HT1080 (cell line): ENCODE results near the gene TMC1. TPM values are rescaled to one million over a fixed set of nuclear protein-coding genes. Genes with fewer than 3 reads are reported as not detected.
A peak's percentile ranks its signal among the peaks of the same experiment; 100 is the strongest.

Experiments used
- DNase-seq: peaks from one replicate; pipeline ENCODE4 v3.0.0-alpha.2; 2015; ENCODE audit warnings: low read depth
- total RNA-seq: library from RNA; depleted of rRNA; stranded (reverse); fragments of >200 nt; shearing (Covaris generic); gene quantifications from 2 replicates; pipeline ENCODE4 v1.2.3, GENCODE V29; 2014

TMC1 gene
- total RNA-seq, 1 experiment from 2014 or later = not detected

DNA sequence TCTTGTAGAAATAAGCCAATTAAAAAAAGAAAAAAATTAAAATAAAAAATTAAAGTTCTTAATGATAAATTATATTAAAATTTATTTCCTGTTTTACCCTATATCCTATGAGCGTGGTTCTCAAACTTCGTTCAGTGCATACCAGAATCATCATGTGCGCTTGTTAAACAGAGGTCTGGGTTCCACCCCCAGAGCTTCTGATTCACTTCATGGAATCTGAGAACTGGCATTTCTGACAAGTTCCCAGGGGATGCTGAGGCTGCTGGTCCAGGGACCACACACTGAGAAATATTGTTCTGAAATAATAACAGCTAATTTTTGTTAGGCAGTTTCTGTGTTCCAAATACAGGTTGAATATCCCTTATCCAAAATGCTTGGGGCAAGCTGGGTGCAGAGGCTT lies 79.3 kb downstream of the TMC1 start:
- no peak for DNase-seq

DNA sequence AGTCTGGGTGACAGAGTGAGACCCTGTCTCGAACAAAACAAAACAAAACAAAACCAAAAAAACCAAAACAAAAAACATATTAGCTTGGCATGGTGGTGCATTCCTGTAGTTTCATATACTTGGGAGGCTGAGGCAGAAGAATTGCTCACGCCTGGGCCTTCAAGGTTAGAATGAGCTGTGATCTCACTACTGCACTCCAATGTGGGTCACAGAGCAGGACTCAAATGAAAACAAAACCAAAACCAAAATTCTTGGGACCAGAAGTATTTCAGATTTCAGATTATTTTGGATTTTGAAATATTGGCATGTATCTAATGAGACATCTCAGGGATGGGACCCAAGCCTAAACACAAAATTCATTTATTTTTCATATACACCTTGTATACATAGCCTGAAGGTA lies 80.2 kb downstream of the TMC1 start:
- DNase-seq = no peak

DNA sequence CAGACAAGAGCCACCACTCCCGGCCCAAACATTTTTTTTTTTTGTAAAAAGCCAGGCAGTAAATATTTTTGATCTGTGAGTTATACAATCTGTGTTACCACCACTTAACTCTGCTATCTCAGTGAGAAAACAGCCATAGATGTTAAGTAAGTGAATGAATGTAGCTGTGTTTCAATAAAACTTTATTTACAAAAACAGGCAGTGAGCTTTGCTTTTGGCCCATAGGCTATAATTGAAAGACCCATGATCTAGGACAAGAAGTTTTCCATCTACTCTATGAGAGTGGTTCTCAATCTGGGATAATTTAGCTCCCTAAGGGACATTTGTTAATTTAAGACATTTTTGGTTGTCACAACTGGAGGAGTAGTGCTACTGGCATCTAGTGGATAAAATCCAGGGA lies 91.0 kb downstream of the TMC1 start:
- no peak for DNase-seq

DNA sequence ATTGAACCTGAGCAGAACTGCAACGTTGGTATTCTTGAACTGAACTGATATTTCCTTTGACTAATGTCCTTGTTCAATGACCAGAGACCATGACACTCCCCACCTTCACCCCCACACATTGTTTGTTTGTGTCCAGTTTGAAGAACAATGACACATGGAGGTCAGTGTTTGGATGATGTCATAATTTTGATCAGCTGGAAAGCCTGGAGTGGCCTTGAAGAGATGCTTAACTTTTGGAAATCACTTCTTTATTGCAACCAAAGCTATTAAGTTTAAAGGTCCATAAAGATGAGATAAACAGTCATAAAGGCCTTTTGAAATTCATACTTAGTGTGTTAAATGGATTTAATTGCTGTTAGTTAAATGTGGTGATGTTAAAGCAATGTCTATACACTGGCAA lies 92.7 kb downstream of the TMC1 start:
- DNase-seq = no peak

DNA sequence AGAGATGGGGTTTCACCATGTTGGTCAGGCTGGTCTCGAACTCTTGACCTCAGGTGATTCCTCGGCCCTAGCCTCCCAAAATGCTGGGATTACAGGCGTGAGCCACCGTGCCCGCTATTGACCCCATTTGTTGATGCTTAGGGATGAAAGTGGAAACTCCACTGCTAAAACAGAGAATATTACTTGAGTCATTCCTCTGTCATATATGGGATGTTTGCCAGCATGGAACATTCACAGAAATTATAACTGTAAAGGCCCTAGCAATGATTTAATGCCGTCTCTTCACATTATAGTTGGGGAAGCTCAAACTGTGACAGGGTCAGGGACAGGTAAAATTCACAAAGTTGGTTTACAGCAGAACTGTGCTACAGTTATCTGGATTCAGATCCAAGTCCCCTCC lies 94.5 kb downstream of the TMC1 start:
- peak; percentile 33 for DNase-seq

DNA sequence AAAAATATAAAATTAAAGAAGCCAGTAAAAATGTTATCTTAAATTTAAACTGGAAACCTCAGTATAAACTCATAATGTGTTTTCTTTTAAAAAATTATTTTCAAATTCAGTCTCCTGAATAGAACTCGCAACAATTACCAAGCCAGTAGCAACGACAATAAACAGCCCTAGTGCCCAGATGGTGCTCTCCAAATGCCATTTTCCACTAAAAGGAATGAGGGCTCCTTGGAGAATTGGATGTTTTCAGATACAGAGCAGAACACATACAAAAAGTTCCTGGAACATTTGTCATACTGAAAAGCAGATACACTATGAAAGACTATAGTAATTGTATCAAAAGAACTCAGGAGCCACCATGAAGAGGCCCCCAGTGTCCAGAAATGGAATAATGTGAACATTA lies 97.4 kb downstream of the TMC1 start:
- no peak for DNase-seq

DNA sequence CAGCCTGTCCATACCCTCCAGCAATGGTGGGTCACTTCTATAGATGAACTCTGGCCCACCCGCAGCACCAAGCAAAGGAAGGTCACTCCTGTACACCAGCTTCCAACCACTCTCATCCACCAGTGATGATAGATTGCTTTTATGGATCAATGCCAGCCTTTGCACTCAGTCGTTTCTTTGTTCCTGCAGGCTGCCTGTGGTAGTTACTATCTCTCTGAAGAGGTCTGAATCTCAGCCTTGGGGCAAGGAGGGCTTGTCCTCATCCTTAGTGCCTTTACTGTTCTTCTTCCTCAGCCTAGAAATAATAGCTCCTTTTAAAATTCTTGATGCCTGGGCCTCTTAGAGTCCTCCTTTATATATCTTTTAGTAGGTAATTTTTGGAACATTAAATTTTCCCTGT lies 100.8 kb downstream of the TMC1 start:
- no peak for DNase-seq

DNA sequence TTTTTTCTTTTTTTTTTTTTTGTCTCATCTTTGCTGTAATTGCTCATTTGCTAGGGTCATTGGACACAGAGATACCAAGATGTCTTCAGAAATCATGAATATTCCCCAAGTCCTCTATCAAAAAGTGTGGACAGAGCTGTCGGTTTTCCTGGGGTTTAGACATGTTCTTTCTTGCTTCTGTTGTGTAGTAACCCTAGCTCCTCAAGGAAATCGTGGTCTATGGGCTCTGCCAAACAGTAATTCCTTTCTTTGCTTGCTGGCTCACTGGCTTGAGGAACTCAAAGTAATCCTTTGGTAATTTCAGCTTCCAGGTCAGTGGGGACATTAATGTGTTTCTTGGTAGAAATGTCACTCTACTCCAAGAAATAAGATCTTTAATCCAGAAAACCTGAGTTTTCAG lies 101.7 kb downstream of the TMC1 start:
- DNase-seq = no peak

DNA sequence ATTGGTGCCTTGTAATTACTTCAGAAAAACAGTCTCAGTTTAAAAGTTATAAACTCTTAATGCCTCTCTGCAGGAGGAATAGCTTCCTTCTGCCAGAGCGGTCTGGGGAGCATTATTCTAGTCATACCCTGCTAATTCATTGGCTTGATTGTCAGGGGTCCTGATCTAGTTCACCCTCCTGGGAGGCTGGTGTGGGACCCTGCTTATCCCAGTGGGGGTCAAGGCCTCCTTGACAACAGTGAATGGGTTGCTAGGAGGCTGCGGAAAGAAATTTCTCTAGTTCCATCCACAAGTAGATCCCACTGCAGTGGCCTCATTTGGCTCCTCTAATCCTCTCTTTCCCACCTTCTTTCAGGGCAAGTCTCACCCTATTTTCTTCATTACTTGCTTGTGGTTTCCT lies 105.7 kb downstream of the TMC1 start:
- DNase-seq = no peak

DNA sequence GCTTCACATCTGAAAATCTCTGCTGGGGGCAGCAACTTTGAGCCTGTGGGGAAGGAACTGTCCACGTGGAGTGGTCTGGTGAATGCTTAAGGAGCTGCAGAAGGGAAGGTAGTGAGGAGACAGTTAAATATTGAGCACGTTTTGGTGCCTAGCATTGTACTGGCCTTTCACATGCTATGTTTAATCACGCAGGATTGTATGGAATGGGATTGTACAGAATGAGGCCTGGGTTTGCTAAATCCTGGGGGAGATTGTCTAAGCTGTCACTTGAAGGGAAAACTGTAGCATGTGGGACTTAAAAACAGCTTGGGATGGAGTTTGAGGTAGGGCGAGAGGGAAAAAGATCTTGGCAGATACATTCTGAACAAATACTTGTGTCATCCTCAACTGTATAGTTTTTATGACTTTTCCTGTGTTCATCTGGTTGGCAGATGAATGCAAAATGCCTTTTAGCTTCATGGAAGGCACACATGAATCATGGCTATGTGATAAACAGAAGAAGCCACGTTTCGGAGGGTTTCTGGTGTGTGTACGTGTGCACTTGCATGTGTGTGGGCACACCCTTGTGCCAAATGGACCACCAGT lies 106.6 kb downstream of the TMC1 start:
- DNase-seq = no peak

DNA sequence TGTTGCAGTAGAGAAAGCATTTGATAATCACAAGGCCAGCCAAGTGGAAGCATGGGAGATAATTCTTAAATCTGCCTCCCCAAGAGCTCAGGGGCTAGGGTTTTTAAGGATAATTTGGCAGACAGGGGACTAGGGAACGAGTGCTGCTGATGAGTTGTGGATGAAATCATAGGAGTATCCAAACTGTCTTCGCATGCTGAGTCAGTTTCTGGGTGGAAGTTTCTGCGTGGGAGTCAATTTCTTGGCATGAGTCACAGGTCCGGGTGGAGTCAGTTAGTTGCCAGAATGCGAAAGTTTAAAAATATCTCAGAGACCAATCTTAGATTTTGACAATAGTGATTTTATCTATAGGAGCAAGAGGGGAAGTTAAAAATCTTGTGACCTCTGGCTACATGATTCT lies 112.6 kb downstream of the TMC1 start:
- peak; percentile 20 for DNase-seq

DNA sequence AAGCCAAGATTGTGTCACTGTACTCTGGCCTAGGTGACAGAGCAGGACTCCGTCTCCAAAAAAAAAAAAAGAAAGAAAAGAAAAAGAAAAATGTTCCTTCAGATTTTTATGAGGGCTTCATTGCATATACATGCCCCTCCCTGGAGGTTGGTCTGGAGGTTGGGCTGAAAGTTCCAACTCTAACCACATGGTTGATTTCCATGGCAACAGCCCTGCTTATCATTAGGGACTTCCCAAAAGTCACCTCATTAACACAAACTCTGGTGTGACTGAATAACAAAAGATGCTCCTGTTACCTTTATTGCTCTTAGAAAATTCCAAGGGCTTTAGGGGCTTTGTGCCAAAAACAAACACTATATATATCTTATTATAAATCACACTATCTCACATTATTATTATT lies 113.8 kb downstream of the TMC1 start:
- no peak for DNase-seq

DNA sequence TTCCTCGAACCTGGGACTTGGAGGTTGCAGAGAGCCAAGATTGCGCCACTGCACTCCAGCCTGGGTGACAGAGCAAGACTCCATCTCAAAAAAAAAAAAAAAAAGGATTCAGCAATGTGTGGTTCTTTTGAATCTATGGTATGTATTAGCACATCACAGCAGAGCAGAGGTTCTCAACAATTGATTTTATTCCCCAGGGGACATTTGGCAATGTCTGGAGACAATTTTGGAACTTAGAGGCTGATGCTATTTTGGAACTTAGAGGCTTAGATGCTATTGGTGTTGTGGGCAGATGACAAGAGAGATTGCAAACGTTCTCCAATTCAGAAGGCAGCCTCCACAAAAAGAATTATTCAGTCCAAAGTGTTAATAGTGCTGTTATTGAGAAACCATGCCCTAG lies 115.2 kb downstream of the TMC1 start:
- no peak for DNase-seq

DNA sequence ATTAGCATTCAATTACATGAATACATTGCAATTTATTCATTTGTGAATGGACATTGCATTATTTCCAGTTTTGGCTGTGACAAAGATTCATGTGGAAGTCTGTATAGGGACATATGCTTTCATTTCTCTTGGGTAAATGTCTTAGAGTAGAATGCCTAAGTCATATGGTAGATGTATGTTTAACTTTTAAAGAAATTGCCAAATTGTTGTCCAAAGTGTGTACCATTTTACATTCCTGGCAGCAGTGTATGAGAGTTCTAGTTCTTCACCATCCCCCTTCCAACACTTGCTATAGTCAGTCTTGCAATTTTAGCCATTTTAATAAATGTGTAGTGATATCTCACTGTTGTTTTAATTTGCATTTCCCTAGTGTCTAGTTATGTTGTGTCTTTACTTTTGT lies 122.2 kb downstream of the TMC1 start:
- no peak for DNase-seq

DNA sequence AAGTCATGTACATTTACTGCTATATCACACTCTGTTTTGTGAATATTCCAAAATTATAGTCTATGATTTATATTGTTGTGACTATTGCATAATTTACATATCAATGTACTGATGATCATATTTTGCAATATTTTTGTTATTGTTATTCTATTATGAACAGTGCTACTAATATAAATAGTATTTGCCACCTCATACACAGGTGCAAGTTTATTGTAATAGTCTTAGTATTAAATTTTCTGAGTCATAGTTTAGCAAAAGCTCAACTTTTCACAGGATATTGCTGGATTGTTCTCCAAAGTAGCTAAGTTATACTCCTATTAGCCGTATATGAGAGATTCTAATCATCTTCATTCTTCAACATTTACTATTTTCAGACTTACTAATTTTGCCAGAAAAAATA lies 124.7 kb downstream of the TMC1 start:
- no peak for DNase-seq

DNA sequence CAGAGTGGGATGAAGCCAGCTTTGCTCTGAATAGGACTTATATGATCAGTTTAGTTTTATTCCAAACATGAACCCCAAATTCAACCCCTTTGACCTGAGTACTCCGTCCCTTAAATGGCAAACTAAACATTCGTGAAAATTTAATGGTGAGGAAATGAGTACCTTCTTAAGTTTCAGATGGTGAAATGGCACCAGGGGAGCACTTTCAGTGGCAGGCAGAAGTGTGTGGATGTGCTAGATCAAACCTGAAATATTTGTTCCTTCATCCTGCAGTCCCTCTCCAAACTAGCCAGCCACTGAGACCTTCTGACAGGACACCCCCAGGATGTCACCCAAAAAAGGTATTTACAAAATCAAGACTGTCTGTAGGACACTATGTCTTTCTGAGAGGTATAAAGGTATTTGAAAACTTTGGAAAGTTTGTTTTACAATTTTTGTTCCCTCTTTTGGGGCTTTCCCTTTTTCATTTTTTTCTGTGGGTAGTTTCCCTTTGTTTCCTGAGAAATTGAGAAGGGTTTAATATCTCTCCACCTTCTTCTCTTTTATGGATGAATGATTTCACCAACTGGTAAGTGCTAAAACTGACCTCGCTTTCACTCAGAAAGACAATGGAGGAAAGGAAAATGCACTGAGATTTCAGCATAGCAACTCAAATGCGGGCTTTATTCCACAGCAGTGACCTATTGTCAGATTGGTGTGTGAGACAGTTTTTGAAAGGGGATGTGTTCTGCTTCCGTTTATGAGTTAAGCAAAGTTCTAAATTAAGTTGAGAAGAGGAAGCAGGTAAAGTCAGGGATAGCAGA lies 127.1 kb downstream of the TMC1 start:
- DNase-seq = no peak

DNA sequence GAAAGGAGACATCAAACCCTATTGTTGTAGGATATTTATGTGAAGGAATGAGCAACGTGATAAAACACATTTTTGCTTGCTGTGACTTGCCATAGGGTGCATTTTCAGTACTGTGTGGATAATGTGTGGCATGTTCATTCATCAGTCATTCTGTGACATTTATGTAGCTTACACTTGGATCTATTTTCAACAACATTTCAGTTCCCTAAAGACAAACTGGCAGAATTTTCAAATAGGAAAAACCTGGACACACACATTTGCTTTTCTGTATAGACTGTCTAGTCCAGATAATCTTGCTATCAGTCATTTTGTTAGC lies 127.7 kb downstream of the TMC1 start:
- no peak for DNase-seq

DNA sequence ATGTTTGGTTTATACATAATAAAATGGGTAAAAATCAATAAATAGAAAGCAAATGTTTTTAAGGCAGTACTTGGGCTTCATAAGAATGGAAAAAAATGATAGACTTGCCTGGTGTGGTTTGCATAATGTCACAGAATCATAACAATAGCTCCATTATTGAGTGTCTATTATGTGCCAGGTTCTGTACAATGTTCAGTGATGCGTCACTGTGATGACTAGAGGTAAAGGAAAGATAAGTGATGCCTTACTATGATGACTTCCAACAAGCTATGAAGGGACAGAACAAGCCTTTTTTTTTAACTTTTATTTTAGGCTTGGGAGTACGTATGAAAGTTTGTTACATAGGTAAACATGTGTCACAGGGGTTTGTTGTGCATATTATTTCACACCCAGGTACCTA lies 128.8 kb downstream of the TMC1 start:
- peak; percentile 91 for DNase-seq

DNA sequence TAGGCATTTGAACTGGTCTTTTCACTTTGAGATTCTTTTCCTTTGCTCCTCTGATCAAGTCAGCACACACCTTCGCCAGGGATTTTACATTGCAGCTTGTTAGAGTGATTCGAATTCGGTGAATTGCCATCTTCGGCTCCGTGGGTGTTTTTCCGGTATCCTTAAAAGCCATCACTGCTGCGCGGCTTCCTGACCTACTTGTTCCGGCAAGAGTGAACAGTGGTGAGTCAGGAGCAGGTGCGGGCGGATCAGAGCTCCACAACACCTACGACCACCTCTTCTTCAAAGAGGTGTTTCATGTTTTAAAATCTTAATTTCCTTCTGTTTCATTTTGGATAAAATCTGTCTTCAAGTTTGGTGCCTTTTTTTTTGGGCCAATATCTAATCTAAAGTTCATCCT lies 134.6 kb downstream of the TMC1 start:
- no peak for DNase-seq

DNA sequence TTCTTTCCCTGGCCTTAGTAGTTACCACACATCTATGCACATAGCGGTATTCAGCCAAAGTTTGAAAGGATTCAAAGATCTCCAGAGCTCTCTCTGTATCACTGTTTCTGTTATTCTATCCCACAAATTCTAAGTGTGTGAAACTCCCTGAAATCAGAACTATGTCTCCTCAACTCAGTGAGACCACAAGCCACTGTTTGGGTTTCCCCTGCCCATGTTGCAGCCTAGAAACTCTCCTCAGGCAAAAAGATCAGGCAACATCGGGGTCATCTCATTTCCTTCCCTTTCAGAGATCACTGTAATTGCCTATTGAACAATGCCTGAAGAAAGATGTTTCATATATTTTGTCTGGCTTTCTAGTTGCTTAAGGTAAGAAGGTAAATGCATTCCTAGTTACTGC lies 135.6 kb downstream of the TMC1 start:
- DNase-seq = no peak

DNA sequence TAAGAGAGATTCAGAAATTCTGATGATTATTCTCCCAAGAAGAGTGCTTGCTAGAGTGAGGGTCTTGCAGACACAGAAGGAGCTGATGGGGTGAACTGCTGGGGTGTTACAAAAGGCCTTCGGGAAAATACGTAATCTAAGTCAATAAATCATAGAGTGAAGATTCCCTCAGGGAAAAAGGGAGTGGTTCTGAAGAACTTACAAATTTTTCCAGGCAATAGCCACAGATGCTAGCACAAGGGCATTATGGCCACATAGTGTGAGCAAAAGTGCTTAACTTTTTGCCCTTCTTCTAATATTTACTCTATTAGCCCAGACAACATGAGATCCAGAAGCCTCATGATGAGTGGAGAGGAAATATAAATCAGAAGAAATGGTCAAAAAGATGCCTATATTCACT lies 137.3 kb downstream of the TMC1 start:
- DNase-seq = no peak

DNA sequence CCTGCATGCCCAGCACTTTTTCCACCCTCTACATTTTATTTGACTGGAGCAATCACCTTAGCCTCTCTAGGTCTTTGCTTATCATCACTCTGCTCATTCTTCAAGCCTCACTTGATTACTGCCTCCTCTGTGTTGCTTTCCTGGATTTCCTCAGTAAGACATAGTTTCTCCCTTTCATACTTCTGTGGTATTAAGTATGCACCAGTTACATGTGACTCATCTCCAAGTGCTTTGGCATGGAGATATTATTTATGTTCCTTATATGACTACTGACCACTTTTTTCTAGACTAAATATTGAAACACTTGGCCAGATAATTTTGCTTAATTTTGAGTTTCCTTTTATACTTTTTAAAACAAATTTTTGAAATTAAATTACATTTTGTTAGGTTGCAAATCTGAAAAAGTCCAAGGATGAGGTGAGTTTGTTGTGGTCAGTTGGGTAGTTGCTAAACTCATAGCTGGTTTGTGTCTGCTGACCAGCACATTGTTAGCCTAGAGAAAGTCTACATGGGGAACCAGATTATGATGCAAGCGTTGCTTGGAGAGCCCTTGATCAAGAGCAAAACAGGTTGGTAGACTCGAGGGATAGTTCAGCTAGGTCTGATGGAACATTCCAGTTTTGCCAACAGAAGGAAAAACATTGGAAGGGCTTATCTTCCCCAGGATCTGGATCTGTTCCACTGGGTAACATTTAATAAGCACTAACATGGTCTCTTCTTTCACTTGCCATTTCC lies 140.2 kb downstream of the TMC1 start:
- peak; percentile 70 for DNase-seq

DNA sequence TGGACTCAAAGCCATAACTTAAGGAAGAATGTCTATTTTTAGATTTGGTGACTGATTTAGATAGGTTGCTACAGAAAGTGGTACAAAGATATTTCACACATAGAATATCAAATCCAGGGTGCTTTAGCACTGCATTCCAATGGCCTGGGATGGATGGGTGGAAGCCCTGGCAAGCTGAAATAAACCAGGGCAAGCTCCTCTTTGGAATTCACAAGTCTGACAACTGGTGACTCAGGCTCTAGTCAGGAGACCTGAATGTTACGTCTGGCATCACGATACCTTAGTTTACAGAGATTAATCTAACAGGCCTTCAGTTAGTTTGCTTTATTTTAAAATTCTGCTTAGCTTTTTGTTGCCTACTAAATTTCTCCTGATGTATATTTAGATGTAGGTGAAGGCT lies 144.0 kb downstream of the TMC1 start:
- peak; percentile 71 for DNase-seq
